ENCODE measurements around the gene ARL10. TPM values are rescaled to one million over a fixed set of nuclear protein-coding genes. Genes with fewer than 3 reads are reported as not detected.

The ARL10 gene
- total RNA-seq, 1 donor = 13.4 TPM

- TF ChIP-seq CTCF (IDR thresholded peaks at IDR 0.05; ENCODE audit: insufficient read depth, low read depth, low read length) = no peak
- peak; percentile 36 for DNase-seq (ENCODE audit: low read depth)
- H3K4me3 ChIP-seq (ENCODE audit: low read depth, low read length) = no peak overlapping the region
Measured at GRCh38 chr5:176352116-176352878, 13.0 kb upstream of the ARL10 start.

- TF ChIP-seq CTCF (IDR thresholded peaks at IDR 0.05; ENCODE audit: insufficient read depth, low read depth, low read length) = no peak
- DNase-seq (ENCODE audit: low read depth) = no peak
- no peak overlapping the region for H3K4me3 ChIP-seq (ENCODE audit: low read depth, low read length)
Measured at GRCh38 chr5:176353533-176353932, 11.8 kb upstream of the ARL10 start.

- H3K4me3 ChIP-seq (ENCODE audit: low read depth, low read length) = no peak overlapping the region
- DNase-seq (ENCODE audit: low read depth) = no peak
- TF ChIP-seq CTCF (IDR thresholded peaks at IDR 0.05; ENCODE audit: insufficient read depth, low read depth, low read length) = no peak
Measured at GRCh38 chr5:176355400-176356178, 9.7 kb upstream of the ARL10 start.

- TF ChIP-seq CTCF (IDR thresholded peaks at IDR 0.05; ENCODE audit: insufficient read depth, low read depth, low read length) = no peak
Measured at GRCh38 chr5:176356179-176356566, 9.1 kb upstream of the ARL10 start.

GRCh38 chr5:176359658-176360057 lies 5.6 kb upstream of the ARL10 start:
- peak; percentile 46 for DNase-seq (ENCODE audit: low read depth)
- no peak for TF ChIP-seq CTCF (IDR thresholded peaks at IDR 0.05; ENCODE audit: insufficient read depth, low read depth, low read length)
- peak overlapping the region; percentile 26 for H3K4me3 ChIP-seq (ENCODE audit: low read depth, low read length)

More at GRCh38 chr5:176356179-176356566, 9.1 kb upstream of the ARL10 start:
- no peak overlapping the region for H3K4me3 ChIP-seq (ENCODE audit: low read depth, low read length)
- no peak for DNase-seq (ENCODE audit: low read depth)

GRCh38 chr5:176360894-176361436 lies 4.3 kb upstream of the ARL10 start:
- DNase-seq (ENCODE audit: low read depth) = peak; percentile 20
- TF ChIP-seq CTCF (IDR thresholded peaks at IDR 0.05; ENCODE audit: insufficient read depth, low read depth, low read length) = no peak
- peak overlapping the region; percentile 97 for H3K4me3 ChIP-seq (ENCODE audit: low read depth, low read length)
